ENCODE data around the gene VSIG1.

- no peak for TF ChIP-seq CTCF (IDR thresholded peaks at IDR 0.05; ENCODE audit: poor library complexity)
- no peak for TF ChIP-seq EZH2 (IDR thresholded peaks at IDR 0.05; ENCODE audit: borderline replicate concordance)
Measured at GRCh38 chrX:108034725-108035124, 10.1 kb upstream of the VSIG1 start.
